HG03060 (cell line): ENCODE data around the gene FMO4.
"Not testable (repeated sequence)": the region's sequence is repeated elsewhere in the genome, so short reads cannot be mapped to it uniquely, and the experiment has no call there.

ENCODE experiments used
- ATAC-seq: cut with Tn5 transposase; IDR thresholded peaks from one replicate; pipeline ENCODE4 v1.9.1; 2021; ENCODE audit warnings: low read depth, moderate number of reproducible peaks; ENCODE audit not compliant: unreplicated experiment

FMO4 gene

DNA sequence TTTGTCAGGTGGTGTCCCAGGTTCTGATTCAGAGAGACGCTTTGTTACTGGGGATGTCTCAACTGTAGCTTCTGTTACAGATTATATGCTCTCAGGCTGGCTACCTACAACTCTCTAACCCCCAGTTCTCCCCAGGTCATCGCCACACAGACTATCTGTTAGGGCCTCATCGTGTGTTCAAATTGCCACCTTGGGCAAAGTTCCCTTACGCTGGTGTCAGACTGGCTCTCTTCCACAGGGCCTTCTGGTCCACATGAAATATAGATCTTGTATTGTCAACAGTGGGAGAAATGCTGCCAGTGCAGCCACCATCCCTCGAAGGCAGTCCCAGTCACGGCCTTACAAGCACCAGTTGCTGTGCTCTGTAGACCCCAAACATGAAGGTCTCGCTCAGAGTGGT lies 15.3 kb downstream of the FMO4 start:
- no peak for ATAC-seq

GRCh38 chr1:171334024-171334640 lies 20.1 kb downstream of the FMO4 start:
- no peak for ATAC-seq

DNA sequence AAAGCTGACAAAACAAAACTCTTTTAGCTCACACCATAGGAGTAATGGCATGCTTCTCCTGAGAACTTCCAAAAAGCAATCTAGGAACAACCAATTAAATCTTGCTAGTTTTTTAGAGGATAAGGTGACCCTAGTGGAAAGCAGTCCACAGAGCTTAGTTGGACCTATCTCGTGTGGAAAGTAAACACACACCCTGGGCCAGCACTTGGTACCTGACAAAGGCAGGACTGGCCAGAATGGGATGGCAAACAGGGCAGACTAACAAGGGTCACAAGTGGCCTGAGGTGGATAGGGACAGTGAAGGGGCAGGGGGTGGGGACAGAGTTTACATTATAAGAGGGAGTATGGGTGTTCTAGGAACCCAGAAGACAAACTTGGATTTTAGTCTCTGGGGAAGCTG lies 22.0 kb downstream of the FMO4 start:
- ATAC-seq = no peak

DNA sequence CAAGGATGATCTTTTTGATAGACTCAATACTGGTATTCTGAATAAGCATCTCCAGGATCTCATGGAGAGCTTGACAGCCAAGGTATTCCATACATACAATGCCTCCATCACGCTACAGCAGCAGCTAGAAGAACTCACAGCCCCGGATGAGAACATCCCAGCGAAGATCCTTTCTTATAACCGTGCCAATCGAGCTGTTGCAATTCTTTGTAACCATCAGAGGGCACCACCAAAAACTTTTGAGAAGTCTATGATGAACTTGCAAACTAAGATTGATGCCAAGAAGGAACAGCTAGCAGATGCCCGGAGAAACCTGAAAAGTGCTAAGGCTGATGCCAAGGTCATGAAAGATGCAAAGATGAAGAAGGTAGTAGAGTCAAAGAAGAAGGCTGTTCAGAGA lies 25.4 kb downstream of the FMO4 start:
- not testable (repeated sequence) for ATAC-seq

GRCh38 chr1:171343727-171344472 lies 29.9 kb downstream of the FMO4 start:
- no peak for ATAC-seq

GRCh38 chr1:171344473-171344820 lies 30.5 kb downstream of the FMO4 start:
- ATAC-seq = no peak

GRCh38 chr1:171345536-171345935 lies 31.6 kb downstream of the FMO4 start:
- no peak for ATAC-seq

DNA sequence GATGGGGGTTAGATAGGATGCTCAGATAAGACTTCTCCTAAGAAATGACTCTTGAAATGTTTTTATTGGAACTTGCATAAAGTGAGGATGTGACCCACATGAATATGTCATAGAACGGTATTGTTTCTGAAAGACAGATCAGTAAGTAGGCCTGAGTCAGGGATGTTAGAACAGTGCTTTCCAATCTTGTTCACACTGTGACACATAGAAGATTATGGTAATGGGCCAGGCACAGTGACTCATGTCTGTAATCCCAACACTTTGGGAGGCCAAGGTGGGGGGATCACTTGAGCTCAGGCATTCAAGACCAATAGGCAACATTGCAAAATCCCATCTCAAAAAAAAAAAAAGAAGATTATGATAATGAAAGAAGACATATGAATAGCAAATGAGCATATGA lies 32.9 kb downstream of the FMO4 start:
- ATAC-seq = no peak

- no peak for ATAC-seq
These were observed 36.6 kb downstream of the FMO4 start for GRCh38 chr1:171350594-171350993.

- ATAC-seq = no peak
These were observed 38.0 kb downstream of the FMO4 start for GRCh38 chr1:171351961-171352360.

DNA sequence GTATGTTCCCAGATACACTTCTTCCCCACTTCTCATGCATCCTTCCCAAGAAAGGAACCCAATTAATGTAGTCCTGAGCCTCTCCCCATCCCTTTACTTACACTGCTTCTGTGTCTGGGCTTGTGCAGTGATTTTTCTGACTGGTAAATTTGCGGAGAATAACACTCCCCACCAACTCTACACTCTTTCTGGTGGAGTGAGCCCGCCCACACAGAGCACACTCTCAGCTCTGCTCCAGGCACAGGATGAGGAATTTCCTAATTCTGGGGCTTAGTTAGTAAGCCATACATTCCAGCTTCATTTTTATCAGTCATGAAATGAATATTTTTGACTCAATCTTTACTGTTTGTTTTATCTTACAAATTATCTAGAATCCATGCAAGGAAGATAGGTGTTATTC lies 38.6 kb downstream of the FMO4 start:
- no peak for ATAC-seq

- no peak for ATAC-seq
These were observed 41.7 kb downstream of the FMO4 start for GRCh38 chr1:171355727-171356126.

DNA sequence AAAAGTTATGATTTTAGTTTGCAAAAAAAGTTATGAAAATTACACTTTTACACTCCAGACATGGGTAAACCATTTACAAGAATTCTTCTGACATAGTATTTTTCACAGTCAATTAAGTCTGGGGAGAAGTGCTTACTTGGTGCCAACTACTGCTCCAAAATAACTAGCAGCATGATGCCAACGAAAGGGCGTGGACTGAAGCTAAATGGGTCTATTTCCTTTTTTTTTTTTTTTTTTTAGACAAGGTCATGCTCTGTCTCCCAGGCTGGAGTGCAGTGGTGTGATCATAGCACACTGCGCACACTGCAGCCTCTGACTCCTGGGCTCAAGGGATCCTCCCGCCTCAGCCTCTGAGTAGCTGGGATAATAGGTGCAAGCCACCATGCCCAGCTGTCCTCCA lies 43.2 kb downstream of the FMO4 start:
- no peak for ATAC-seq

- ATAC-seq = not testable (repeated sequence)
These were observed 45.3 kb downstream of the FMO4 start for GRCh38 chr1:171359355-171359648.

DNA sequence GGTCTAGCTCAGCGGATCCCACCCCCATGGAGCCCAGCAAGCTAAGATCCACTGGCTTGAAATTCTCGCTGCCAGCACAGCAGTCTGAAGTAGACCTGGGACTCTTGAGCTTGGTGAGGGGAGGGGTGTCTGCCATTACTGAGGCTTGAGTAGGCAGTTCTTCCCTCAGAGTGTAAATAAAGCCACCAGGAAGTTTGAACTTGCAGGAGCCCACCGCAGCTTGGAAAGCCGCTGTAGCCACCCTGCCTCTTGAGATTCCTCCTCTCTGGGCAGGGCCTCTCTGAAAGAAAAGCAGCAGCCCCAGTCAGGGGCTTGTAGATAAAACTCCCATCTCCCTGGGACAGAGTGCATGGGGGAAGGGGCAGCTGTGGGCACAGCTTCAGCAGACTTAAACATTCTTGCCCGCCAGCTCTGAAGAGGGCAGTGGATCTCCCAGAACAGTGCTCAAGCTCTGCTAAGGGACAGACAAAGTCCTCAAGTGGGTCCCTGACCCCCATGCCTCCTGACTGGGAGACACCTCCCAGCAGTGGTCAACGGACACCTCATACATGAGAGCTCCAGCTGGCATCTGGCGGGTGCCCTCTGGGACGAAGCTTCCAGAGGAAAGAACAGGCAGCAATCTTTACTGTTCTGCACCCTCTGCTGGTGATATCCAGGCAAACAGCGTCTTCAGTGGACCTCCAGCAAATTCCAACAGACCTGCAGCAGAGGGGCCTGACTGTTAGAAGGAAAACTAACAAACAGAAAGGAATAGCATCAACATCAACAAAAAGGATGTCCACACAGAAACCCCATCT lies 45.9 kb downstream of the FMO4 start:
- ATAC-seq = not testable (repeated sequence)

DNA sequence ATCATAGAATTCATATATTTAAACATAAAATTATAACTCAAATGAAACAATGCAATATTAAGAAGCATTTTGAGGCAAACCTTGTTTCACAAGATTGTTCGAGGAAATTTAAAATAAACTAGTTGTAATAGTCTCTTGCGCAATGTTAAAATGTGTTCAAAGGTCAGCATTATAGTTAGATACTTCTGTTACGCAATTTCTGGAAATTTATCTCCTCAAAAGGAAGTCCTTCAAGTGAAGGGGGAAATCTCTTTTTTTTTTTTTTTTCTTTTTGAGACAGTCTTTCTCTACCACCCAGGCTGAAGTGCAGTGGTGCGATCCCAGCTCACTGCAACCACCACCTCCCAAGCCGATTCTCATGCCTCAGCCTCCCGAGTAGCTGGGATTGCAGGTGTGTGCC lies 52.1 kb downstream of the FMO4 start:
- ATAC-seq = no peak

DNA sequence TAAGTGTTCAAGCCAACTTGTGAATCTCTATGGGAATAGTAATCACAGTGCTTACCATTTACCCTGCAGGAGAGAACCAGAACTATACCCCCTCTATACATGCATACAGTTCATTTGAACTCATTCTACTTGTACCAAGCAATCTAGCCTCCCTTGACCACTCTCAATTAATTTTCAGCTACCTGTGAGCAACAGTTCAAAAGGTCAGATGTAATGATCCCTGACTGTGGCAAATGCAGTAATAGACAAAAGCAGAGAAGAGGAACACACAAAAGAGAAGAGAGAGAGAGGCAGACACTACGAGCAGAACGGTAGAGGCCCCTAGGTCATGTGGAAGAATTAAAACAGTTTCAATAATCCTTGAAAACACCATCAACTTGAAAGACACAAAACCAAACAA lies 52.8 kb downstream of the FMO4 start:
- ATAC-seq = no peak

- ATAC-seq = no peak
These were observed 53.5 kb downstream of the FMO4 start for GRCh38 chr1:171367436-171367835.

DNA sequence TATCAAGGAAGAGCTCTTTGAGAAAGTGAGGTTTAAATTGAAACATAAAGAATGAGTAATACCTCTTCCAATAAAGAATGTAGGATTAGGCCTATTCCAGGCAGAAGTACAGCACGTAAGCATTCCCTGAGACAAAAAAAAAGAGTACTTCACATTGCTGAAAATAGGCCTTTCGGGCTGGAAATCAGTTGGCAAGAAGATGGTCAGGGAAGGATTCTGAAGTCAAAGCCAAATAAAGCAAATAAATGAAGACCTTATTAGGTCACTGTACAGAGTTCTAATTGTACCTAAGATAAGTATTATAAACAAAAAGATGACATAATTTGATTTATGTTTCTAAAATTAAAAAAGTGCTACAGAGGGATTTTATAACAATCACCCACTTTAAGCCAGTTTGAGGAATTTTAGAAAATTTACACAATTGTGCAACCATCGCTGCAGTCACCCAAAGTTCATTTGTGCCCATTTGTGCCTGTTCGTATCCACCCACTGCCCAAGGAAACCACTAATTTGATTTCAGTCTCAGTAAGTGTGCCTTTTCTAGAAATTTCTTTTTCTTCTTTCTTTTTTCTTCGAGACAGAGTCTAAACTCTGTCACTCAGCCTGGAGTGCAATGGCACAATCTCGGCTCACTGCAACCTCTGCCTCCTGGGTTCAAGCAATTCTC lies 58.6 kb downstream of the FMO4 start:
- ATAC-seq = no peak

GRCh38 chr1:171373357-171374122 lies 59.6 kb downstream of the FMO4 start:
- ATAC-seq = not testable (repeated sequence)

DNA sequence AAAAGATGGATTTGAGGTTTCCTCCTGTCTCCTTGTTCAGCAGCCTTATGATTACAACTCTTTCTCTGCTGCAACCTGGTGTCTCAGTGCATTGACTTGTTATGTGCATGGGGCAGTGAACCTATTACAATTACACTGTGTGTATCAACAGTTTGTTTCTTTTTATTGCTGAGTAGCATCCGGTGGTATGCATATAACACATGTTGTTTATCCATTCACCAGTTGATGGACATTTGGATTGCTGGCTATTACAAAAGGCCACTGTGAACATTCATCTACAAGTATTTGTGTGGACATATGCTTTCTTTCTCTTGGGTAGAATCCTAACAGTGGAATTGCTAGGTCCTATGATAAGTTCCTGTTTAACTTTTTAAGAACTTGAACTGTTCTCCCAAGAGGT lies 65.9 kb downstream of the FMO4 start:
- no peak for ATAC-seq
